Measurements from ENCODE around the gene FAM222B. TPM values are rescaled to one million over a fixed set of nuclear protein-coding genes. Genes with fewer than 3 reads are reported as not detected.

Gene FAM222B
- total and polyA plus RNA-seq, 9 of the 15 experiments (the other 6 are each of a cell fraction or from before 2014, with no cell fraction given) = 4.0 to 34.6 (median 7.5) TPM

DNA sequence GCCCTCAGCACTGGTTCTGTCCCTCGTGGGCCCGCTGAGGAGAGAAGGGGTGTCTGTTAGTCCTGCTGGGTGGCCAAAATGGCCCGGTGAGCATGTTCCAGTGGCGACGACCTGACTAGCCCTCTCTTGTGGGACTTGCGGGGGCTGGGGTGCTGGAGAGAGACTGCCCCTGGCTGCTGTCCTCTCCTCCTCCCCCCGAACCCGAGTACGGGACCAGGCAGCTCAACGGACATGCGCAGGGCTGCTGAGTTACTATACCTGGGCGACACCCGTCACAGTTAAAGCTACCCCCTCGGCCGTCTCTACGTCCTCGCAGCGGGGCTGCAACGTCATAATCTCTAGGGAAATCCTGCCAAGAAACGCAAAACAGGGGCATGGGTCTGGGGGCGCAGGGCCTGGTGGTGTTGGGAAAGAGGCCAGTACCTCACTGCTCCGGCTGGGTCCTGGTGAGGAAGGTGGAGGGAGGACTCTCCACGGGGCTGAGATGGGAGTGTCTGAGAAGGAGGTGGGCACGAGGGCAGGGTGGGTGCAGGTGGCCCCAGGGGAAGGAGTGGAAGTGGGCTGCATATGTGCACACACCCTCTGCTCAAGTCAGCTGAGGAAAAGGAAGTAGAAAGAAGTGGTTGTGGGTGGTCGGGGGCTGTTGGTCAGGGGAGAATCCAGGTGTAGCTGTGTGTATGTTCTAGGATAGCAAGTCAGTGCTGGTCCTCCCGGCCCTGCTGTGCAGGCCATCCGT lies 41.5 kb upstream of the FAM222B start:
- Histone ChIP-seq H3K27me3 (ENCODE audit: control insufficient read depth in 2 of 2, insufficient read depth in 2 of 2, low read length in 2 of 2) (no peaks in the 10 kb centered on the region), H3K4me2 (ENCODE audit: insufficient read depth, low read length) (no peak overlapping the region), H3K4me3 (no peak overlapping the region), H3K79me2 (ENCODE audit: control insufficient read depth, insufficient read depth, low read length) (no peaks in the 10 kb centered on the region), H2AFZ (ENCODE audit: low read depth, low read length) (no peak overlapping the region), H3K36me3 (ENCODE audit: control insufficient read depth, insufficient read depth, low read length) (peaks cover 71% of the 10 kb centered on the region), H3K9me1 (ENCODE audit: control insufficient read depth, insufficient read depth, low read length) (no peaks in the 10 kb centered on the region), H3K4me1 (replicated peaks in 1 of 2; ENCODE audit: control insufficient read depth in 2 of 2, insufficient read depth in 2 of 2, low read length in 2 of 2) (peaks cover 11 to 54% of the 10 kb centered on the region in 2 experiments; a peak in 4 of 5 replicates), H3K27ac (ENCODE audit: extremely low read depth, low read depth, low read length) (no peak overlapping the region), H3K9ac (ENCODE audit: insufficient read depth in 1 of 2, low read depth in 2 of 2, low read length in 2 of 2) (peak overlapping the region in 1 of 2 experiments; percentile 77; a peak in 2 of 4 replicates), H4K20me1 (replicated peaks; ENCODE audit: control insufficient read depth, insufficient read depth, low read length) (no peaks in the 10 kb centered on the region; the same call in 1 of the 2 replicates), H3K9me3 (replicated peaks; ENCODE audit: control insufficient read depth, insufficient read depth, low read depth, low read length) (no peaks in the 10 kb centered on the region)
- ChIA-PET POLR2A (interaction anchor here (0.7 to 1.7 kb wide), 7 partner anchors 10 to 157 kb away, joined by 3 to 7 read pairs (median 4); partner anchors contain the start of gene FLOT2), CTCF (ENCODE audit: low intra/inter-chr PET ratio) (no interaction called here)
- no peak for DNase-seq (ENCODE audit: extremely low read depth in 1 of 4, low spot score in 3 of 4)
- TF ChIP-seq ZNF408 (CRISPR knock-in tag; IDR thresholded peaks at IDR 0.05; ENCODE audit: low read depth) = no peak
- TF ChIP-seq POLR2G (IDR thresholded peaks at IDR 0.05; ENCODE audit: low read depth, low read length) = peak; percentile 53
- peak; percentile 44; the same call in 1 of the 2 replicates for TF ChIP-seq RBFOX2 (IDR thresholded peaks at IDR 0.05; ENCODE audit: low read depth, low read length)
- TF ChIP-seq, protein P1, sequence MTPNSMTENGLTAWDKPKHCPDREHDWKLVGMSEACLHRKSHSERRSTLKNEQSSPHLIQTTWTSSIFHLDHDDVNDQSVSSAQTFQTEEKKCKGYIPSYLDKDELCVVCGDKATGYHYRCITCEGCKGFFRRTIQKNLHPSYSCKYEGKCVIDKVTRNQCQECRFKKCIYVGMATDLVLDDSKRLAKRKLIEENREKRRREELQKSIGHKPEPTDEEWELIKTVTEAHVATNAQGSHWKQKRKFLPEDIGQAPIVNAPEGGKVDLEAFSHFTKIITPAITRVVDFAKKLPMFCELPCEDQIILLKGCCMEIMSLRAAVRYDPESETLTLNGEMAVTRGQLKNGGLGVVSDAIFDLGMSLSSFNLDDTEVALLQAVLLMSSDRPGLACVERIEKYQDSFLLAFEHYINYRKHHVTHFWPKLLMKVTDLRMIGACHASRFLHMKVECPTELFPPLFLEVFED (CRISPR knock-in tag; conservative IDR thresholded peaks at IDR 0.05) = no peak
- TF ChIP-seq THAP12 (CRISPR knock-in tag; IDR thresholded peaks at IDR 0.05) = 0 out of 2 replicates have a peak, but pooled peaks have one; percentile 4
- FAIRE-seq = no peak
- BruUV-seq (replicated peaks) = no TSS peak
- 83% methylated on average over 27 of the region's 27 CpGs for WGBS (ENCODE audit: insufficient coverage, low coverage, missing lambda C conversion rate)
- ATAC-seq = no peak
- in situ Hi-C loops (cut with MboI) = no loop called here
- intact Hi-C loops (cut with micrococcal nuclease) = no loop called here

Measured in K562 (cell line).